Gastroesophageal sphincter (tissue), 3 donors: ENCODE results near the gene RFNG.

Experiments
- CTCF ChIP-seq, 4 experiments: fragments of 200-600 bp in 2 of 4; fragments of 450-650 bp in 2 of 4; sonication (generic) in 1 of 4; IDR thresholded peaks; one replicate each; pipeline ENCODE4 v1.5.1; 2017 to 2019; ENCODE audit warnings: antibody characterized with exemption in 4 of 4, mild to moderate bottlenecking in 2 of 4, moderate library complexity in 2 of 4
- EP300 ChIP-seq: sonication (generic); formaldehyde crosslinking; IDR thresholded peaks from one replicate; pipeline ENCODE4 v1.6.1; 2017; ENCODE audit warnings: antibody characterized with exemption, mild to moderate bottlenecking
- POLR2A ChIP-seq, 2 donors: fragments of 450-650 bp; IDR thresholded peaks; one replicate each; pipeline ENCODE4 v1.6.1; 2017; ENCODE audit warnings: antibody characterized with exemption in 2 of 2, mild to moderate bottlenecking in 2 of 2, moderate library complexity in 1 of 2
- POLR2AphosphoS5 ChIP-seq: sonication (generic); formaldehyde crosslinking; IDR thresholded peaks from one replicate; pipeline ENCODE4 v1.6.1; 2017; ENCODE audit warnings: antibody characterized with exemption

GRCh38 chr17:82018989-82019689 is 32.5 kb downstream of the RFNG start:
- TF ChIP-seq CTCF (IDR thresholded peaks at IDR 0.05), result no peak
- no peak for TF ChIP-seq POLR2A (IDR thresholded peaks at IDR 0.05)
- no peak for TF ChIP-seq EP300
- TF ChIP-seq POLR2AphosphoS5, result no peak
